NCI-H526 treated with DMSO at 0.1 percent for 48 hours (cell line): Measurements from ENCODE around the gene ART3.

Source experiments
- DNase-seq: peaks from one replicate; lab custom pipeline; 2025; lab: John Stamatoyannopoulos, UW

ART3 gene

GRCh38 chr4:76148142-76148865 lies 73.8 kb downstream of the ART3 start, which contains the start of gene NUP54:
Gene NUP54, minus strand, starts transcription at chr4:76148397. Its CDS starts 23 bp downstream, at chr4:76148374.
- DNase-seq: peak; percentile 82

- DNase-seq: no peak
Measured at GRCh38 chr4:76153356-76153755, 78.8 kb downstream of the ART3 start.

GRCh38 chr4:76155979-76156378 lies 81.5 kb downstream of the ART3 start:
- no peak for DNase-seq

GRCh38 chr4:76156635-76157034 lies 82.1 kb downstream of the ART3 start:
- no peak for DNase-seq

- DNase-seq: no peak
Measured at GRCh38 chr4:76160355-76160754, 85.8 kb downstream of the ART3 start.
